GM20431 (cell line): ENCODE results near the gene GIGYF2.

Source experiments
- in situ Hi-C: fragments of 300-500 bp; cut with MseI, MboI; formaldehyde crosslinking; loops from one replicate; pipeline ENCODE4 v1.15.0; 2020; ENCODE audit warnings: low sequenced_read_pairs; ENCODE audit not compliant: unreplicated experiment

GIGYF2 gene

DNA sequence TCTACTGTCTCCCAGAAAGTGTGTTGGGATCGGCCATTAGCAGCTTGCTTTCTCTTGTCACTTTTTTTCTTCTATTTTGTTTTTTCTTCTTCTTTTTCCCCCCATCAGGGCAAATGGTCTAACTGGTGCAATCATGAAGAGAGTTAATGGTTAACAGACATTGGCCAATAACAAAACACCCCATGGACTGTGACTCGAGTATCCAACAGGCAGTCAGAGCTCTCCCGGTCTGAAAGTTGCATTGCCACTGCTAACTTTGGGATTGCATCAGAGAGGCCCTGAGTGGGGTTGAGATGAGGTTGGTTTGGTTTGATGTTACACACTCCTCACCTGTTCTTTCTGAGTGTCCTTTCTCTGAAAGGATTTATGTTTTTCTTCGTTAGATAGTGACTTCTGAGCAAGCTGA is 160.0 kb downstream of the GIGYF2 start:
- in situ Hi-C loops: no loop called here

DNA sequence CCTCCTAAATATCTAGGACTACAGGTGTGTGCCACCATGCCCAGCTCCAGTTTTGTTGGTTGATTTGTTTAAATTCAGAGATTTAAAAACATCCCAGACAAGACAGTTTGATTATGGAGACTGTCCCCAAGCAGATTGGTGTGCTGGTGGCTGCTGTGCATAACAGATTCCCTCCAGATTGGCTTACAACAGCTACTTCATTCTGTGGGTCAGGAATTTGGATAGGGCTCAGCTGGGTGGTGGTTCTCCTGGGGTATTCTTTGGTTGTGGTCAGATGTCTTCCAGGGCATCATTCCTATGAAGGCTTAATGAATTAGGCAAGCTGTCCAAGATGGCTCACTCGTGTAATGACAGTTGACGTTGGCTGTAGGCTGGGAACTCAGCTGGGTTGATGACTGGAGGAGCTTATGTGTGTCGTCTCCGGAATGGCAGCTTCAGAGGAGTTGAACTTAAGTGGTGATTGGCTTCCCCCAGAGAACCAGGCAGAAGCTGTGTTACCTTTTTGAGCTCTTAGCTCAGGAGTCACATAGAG is 162.3 kb downstream of the GIGYF2 start:
- in situ Hi-C loops: no loop called here

DNA sequence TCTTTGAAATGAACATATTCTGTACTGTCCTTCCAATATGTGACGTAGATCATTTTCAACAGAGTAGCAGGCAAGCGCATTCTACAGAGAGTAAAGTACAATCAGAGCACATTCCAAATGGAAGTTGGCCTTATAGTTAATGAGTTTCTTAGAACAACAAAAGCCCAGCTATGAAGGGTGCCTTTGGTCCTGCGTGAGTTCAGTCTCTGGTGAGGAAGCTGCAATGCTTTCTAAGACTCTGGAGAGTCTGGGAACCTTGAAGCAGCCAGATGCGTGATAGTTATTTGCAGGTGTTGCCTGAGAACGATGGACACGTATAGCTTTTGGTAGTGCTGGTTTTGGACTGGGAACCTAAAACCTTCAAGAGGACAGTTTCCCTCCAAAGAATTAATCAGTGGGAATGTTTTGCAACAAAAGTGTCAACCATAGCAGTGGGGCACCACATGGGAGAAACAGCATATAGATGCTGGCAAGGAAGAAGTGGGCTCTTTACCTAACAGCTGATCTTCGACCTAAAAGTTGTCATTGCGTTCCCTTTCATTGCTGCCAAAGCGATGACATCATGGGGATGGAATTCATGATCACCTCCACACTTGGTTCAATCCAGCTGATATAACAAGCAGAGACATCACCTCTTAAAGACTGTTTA is 163.6 kb downstream of the GIGYF2 start:
- in situ Hi-C loops: no loop called here

DNA sequence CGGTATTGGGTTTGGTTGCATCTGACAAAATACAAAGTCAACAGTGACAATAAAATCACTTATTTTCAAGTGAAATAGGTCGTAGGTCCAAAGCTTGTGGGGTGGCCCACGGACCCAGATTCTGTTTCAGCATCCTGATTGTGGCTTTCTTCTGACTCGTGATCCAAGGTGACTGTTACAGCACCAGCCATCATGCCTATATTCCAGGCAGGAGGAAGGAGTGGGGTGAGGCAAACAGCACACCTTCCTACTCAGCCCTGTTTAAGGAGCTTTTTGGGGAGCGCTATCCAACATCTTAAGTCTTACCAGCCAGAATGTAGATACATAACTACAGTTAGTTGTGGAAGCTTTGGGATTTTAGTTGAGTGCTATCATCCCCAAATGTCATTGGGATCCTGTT is 164.2 kb downstream of the GIGYF2 start:
- in situ Hi-C loops: no loop called here

DNA sequence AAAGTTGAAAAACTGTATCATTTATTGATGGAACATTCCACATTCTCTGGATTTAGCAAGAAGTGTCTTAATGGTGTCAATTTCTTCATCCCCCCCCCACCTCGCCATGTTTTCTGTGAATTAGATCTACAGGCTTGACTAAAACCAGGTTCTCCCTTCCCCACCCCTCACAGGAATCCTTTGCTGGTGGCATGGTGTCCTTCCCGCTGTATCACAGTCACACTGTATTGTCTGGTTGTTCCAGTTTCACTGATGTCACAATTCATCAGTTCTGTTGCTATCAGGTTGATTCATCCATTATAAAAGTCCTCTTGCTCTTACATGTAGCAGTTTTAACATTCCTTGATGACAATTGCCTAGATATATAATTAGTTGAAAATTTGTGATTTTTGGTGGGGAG is 166.9 kb downstream of the GIGYF2 start:
- in situ Hi-C loops: no loop called here

DNA sequence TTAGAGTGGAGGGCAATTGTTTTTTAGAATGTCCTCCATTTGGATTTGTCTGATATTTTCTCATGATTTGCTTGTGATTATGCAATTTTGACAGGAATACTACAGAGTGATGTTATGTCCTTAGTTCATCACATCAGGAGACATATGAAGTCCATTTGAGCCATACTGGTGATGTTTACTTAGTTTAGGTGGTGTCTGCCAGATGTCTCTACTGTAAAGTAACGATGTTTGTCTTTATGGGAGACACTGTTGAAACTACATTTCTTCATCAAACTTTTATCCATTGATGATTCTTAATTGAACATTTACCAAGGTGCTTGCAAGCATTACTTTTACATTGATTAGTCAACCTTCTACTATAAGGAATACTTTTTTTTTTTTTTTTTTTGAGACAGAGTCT is 168.0 kb downstream of the GIGYF2 start:
- in situ Hi-C loops: no loop called here

DNA sequence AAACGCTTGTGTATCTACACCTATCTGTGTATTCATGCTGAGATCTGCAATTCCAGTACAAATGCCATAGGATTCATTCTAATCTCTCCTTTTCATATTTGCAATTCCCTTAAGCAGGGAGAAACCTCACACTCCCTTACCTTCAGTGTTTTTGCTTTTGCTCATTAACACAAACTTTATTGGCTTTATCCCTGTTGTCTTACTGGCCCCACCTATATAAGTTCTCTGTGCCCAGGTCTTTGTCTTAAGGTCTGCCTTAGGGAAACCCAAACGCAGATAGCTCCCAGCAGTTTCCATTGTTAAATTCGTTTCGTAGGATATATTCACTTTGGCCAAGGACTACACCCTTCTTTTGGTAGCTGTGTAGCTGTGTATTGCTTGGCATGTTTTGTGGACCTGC is 169.0 kb downstream of the GIGYF2 start:
- in situ Hi-C loops: no loop called here

DNA sequence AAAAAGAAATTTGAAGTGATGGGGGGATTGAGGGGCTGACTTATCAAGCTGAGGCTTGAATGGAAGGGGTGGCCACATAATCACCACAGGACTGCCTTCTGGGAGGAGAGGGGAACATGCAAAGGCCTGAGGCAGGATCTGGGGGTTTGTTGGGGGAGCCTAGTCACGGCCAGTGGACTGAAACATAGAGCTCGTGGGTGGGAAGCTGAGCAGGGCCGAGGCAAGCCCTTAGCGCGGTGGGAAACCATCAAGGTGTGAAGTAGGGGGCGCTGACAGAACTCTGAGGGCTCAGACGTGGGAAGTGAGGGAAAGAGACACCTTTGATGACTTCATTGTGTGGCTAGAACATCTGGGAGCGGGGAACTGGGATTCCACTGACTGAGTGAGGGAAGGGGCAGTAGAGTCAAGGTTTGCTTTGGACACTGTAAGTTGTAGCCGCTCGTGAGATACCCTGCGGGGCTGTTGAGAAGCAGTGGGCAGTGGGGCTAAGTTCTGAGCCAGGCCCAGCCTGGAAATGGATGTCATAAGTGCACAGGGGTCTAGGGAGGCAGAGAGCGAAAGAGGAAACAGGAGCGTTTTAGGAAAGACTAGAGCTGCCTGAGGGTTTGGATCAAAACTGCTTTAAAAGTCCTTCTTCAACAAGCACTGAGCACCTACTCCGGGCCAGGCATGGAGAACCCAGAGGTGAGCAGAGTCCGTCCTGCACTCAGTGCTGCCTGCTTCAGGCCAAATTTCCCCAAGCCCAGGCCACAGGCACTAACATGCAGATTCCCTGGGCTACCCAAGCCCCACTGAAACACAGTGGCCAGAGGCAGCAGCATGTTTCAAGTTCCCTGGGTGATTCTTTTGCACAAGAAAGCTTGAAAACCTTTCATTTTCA is 172.2 kb downstream of the GIGYF2 start:
- in situ Hi-C loops: no loop called here

DNA sequence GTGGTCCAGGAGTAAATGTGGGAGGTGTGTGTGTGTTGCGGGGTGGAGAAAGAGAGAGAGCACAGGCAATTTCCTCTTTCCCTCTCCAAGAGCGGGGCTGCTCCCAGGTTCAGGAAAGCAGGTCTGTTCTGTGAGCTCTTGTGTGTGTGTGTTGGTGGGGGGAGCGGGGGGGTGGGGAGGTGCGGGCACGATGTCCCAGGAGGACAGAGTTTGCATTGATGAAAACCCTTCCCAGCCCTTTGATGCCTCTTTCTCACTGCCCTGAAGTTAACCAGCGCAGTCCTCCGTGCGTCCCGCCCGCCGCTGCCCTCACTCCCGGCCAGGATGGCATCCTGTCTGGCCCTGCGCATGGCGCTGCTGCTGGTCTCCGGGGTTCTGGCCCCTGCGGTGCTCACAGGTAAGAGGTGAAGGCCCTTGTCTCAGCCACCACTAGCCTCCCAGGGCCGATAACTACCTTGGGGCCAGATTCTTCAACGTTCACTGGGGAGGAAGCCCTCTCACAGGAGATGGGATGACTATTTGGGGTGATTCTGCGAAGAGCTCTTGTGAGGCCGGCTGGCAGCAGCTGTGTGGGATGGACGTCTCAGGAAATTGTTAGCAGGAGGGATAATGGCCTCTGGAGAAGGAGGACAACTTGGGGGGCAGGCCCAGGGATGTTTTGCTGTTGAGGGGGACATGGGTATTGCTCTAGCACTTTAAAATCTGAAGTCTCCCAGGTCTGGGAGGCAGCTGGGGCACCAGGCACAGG is 173.1 kb downstream of the GIGYF2 start, which contains the start of gene SNORC:
Gene SNORC (plus strand): TSS at position 247 of the 748 bp plus-strand sequence. CDS start 78 bp downstream, at position 325.
- in situ Hi-C loops: no loop called here

DNA sequence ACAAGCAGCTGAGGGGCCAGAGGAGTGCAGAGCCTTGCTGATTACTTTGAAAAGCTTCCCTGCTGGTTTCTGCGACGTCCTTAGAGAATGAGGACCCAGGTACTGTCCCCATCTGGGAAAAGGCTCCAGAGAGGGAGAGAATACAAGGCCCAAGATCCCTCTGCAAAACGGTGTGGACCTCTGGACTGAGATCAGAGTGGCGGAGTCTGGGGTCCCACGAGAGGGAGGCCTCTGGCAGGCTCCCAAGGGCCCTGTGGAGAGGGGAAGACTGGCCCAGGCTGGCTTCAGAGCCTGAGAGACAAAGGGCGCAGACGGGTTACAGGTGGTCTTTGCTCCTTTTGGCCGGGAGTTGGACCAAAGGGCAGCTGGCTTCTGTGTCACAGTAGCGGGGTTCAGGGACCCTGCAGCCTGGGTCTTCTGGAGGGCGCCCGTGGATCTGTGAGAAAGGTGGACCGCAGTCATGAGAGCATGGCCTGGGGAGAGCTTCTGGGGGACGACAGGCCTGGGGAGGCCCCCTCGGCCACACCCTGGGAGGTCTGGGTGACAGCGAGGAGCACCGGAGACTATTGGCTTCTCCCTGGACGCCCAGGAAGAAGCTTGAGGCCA is 173.7 kb downstream of the GIGYF2 start:
- in situ Hi-C loops: no loop called here

DNA sequence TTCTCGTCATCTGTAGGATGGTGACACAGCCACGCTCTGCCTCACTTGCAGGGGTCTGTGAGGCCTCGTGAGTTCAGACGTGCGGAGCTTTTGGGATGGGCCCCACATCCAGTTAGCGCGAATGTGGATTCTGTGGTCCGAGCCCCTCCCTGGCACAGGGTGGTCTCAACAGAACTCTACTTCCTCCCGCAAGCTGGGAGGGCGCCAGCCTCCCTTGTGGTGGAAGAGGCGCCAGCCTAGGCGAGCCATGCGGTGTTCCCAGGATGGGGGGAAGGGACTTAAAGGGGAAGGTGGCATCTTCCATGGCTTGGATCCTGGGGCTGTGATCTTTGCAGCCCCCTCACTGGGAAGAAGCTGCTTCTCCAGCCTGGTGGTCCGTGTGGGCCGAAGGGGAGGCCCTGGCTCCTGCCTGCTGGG is 174.3 kb downstream of the GIGYF2 start:
- in situ Hi-C loops: no loop called here

DNA sequence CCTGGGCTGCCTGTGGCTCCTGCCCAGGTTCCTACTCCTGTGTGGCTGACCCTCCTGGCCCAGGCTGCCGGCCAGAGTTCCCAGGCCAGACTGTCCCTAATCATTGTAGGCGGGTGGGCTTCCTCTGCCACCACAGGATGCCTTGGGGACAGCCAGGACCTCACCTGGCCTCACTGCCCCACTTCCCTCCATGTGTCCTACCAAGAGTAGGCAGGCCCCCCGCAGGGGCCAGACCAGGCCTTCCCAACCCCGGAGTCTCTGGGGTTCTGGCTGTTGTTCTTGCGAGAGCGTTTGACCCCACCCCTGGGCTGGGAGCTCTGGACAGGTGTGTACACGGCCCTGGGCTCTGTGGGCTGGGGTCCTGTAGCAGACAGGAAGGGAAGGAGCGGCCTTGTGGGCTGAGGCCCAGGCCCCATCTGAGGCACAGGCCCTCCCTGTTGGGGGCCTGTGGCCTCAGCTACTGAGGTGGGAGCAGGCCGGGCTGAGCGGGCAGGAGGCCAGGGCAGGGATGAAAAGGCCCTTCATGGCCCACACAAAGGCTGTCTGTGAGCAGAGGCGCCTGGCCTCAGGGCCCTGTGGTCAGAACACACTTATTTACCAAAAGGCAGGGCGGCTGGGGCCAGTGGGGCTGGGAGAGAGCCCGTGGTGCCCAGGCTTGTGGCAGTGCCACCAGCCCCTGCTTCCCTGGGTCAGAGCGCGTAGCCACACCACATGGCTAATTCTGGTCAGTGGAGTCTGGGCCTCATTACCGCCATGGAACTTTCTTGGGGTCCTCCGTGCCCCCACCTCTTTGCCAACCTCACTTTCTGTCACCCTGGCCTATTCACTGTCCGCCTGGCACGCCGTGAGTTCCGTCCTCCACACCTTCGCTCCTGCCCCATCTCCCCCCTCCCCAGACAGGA is 175.0 kb downstream of the GIGYF2 start:
- in situ Hi-C loops: no loop called here

DNA sequence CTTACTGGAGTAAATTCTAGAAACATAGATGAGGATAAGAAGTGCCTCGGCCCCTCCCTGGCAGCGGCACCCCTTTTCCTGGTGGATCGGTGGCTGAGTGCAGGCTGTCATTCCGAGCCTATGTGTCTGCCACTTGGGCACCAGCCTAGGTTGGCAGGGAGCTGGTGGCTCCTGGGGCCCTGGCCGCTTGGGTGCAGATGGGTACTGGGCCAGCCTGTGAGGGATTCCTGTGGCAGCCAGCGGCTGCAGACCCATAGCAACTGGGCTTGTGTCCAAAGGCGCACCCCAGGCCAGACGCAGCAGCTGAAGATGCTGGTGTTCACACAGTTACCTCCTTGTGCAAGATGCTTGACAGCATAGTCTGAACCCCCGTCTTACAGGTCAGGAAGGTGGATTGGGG is 175.7 kb downstream of the GIGYF2 start:
- in situ Hi-C loops: no loop called here

DNA sequence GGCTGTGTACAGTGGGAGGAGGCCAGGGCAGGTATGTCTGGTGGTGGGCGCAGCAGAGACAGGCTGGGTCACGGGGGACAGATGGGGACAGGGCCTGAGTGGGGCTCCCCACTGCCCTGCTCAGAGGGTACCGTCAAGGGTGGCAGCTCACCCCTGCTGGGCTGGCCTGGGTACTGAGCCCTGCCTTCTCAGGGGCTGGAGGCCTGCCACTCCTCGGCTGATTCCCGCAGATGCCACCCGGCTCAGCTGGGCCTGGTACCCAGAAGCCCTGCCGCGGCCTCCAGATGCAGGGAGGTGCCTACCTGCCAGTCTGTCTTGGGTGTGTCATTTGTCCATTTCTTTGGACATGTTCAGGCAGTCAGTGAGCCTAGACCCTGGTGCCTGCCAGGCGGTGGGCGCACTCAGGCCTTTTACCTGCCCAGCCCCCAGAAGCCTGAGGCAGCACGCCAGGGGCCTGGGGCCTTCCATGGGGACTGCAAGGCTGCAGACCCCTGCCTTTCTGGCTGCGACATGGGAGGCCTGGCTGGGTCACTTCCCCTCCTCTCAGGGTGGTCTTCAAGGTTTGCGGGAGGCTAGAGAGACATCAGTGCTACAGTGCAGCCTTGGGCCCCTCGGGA is 176.3 kb downstream of the GIGYF2 start:
- in situ Hi-C loops: no loop called here

DNA sequence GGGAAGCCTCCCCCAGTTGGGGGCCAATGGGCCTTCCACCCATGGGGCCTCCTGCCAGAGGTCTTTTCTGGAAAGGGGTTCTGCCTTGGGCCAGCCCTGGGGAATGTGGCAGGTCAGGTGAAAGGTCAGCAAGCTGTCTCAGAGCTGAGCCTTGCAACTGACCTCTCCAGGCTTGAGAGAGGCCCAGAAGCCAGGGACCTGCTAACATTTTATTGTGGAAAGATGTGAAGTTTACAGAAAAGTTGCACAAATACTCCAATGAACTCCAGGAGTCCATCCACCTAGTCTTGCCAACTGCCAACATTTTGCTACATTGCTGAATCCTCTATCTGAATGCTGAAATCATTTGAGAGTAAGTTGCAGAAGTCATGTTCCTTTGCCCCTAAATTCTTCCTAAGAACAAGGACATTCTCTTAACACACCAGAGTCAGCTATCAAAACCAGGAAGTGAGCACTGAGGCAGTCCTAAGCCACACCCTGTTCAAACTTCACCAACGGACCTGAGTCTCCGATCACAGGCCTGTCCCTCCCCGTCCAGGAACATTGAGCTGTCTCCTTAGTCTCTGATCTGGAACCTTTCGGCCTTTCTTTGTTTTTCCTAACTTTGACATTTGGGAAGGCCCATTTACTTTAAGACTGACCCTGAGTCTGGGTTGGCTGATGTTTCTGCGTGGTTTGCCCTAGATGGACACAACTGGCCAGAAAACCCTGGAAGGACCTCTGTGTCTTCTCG is 176.9 kb downstream of the GIGYF2 start:
- in situ Hi-C loops: no loop called here

DNA sequence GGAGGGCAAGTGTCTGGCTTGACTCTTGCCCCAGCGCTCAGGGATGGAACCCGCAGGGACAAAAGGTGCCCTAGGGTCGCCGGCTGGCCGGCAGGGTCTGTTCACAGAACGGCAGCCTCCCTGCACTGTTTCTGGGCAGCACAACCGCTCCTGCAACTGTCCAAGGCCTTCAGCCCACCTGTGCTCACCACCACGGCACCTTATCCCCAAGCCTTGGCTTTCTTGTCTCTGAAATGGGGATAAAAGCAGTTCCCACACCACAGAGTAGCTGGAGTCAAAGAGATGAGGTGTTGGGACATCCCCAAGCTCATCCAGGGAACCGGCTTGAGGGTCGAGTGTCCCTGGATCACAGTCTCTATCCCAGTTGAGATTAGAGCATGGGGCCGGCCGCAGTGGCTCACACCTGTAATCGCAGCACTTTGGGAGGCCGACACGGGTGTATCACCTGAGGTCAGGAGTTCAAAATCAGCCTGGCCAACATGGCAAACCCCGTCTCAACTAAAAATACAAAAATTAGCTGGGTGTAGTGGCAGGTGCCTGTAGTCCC is 177.6 kb downstream of the GIGYF2 start:
- in situ Hi-C loops: no loop called here

DNA sequence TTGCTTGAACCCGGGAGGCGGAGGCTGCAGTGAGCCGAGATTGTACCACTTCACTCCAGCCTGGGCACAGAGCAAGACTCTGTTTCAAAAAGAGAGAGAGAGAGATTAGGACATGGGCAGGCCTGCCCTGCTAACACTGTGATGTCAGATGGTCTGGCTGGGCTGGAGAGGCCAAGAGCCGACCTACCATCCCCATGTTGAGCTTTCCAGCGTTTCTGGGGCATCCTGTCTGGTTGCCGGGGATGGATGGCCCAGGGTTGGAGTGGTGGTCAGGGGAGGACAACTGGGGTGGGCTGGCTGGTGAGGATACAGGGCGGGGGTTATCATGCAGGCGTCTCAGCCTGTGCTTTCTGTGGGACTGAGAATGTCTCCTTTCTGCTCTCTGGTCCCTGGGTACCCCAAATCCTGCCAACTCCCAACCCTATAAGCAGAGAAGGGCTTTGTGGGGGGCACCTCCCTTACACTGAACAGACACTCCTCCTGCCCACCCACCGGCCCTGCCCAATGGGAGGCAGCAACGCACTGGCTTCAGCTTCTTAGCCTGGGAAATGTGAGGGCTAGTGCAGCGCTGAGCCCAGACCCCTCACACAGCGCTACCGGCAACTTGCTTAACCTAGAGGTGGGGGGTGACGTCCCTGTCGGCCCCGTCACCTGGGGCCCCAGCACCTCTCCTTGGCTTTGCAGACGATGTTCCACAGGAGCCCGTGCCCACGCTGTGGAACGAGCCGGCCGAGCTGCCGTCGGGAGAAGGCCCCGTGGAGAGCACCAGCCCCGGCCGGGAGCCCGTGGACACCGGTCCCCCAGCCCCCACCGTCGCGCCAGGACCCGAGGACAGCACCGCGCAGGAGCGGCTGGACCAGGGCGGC is 178.4 kb downstream of the GIGYF2 start:
- in situ Hi-C loops: no loop called here
